ENCODE data around the gene MAN1B1. TPM values are rescaled to one million over a fixed set of nuclear protein-coding genes. Genes with fewer than 3 reads are reported as not detected.

MAN1B1 gene
- total and polyA plus RNA-seq, 2 of the 8 experiments (the other 6 are each of a cell fraction or from before 2014, with no cell fraction given): 33.7 to 36.3 TPM

GRCh38 chr9:137112564-137113384, 26.0 kb downstream of the MAN1B1 start (continued):
- TF ChIP-seq NRF1 (IDR thresholded peaks at IDR 0.05; ENCODE audit: low read depth, low read length) (no peak), GABPA (IDR thresholded peaks at IDR 0.05; ENCODE audit: borderline replicate concordance, insufficient read depth, low read length) (no peak), KDM4A (IDR thresholded peaks at IDR 0.05; ENCODE audit: low read depth, low read length, severe bottlenecking) (no peak)
